Stimulated activated CD8-positive, alpha-beta memory T cell treated with anti-CD3 and anti-CD28 coated beads, Interleukin-12 subunit alpha, Interleukin-12 subunit beta, amount 100 ng/mL, for 24 hours (primary cell): Measurements from ENCODE around the gene CRADD.
"Not testable (repeated sequence)": the region's sequence is repeated elsewhere in the genome, so short reads cannot be mapped to it uniquely, and the experiment has no call there.

Source experiments
- DNase-seq: peaks from one replicate; pipeline ENCODE4 v3.0.0-alpha.2; 2020; ENCODE audit errors: extremely low read depth

CRADD gene

GRCh38 chr12:93757792-93758694, 80.9 kb downstream of the CRADD start:
- DNase-seq, result no peak

GRCh38 chr12:93758801-93759373, 81.7 kb downstream of the CRADD start:
- no peak for DNase-seq

GRCh38 chr12:93759512-93760081, 82.4 kb downstream of the CRADD start:
- DNase-seq, result no peak

- no peak for DNase-seq
Observed at GRCh38 chr12:93760275-93760875, 83.2 kb downstream of the CRADD start.

- no peak for DNase-seq
Observed at GRCh38 chr12:93762059-93762719, 85.0 kb downstream of the CRADD start.

- DNase-seq, result no peak
Observed at GRCh38 chr12:93762912-93763553, 85.9 kb downstream of the CRADD start.

- DNase-seq, result no peak
Observed at GRCh38 chr12:93763746-93764147, 86.6 kb downstream of the CRADD start.

GRCh38 chr12:93766371-93766770, 89.2 kb downstream of the CRADD start:
- no peak for DNase-seq

- DNase-seq, result no peak
Observed at GRCh38 chr12:93766796-93767523, 89.8 kb downstream of the CRADD start.

GRCh38 chr12:93767524-93767863, 90.3 kb downstream of the CRADD start:
- no peak for DNase-seq

GRCh38 chr12:93772003-93772700, 95.0 kb downstream of the CRADD start:
- DNase-seq, result no peak

GRCh38 chr12:93773122-93773871, 96.1 kb downstream of the CRADD start:
- DNase-seq, result no peak

GRCh38 chr12:93776581-93777018, 99.4 kb downstream of the CRADD start:
- DNase-seq, result no peak

GRCh38 chr12:93777254-93777653, 100.1 kb downstream of the CRADD start:
- DNase-seq, result no peak

GRCh38 chr12:93778306-93778705, 101.1 kb downstream of the CRADD start:
- no peak for DNase-seq

- DNase-seq, result no peak
Observed at GRCh38 chr12:93778766-93779165, 101.6 kb downstream of the CRADD start.

GRCh38 chr12:93780101-93780641, 103.0 kb downstream of the CRADD start:
- DNase-seq, result no peak

GRCh38 chr12:93780886-93781285, 103.7 kb downstream of the CRADD start:
- DNase-seq, result not testable (repeated sequence)

- DNase-seq, result not testable (repeated sequence)
Observed at GRCh38 chr12:93781961-93782360, 104.8 kb downstream of the CRADD start.
